ENCODE measurements around the gene KPRP.

KPRP gene

GRCh38 chr1:152741656-152742055 lies 16.2 kb upstream of the KPRP start:
- no peak for TF ChIP-seq CTCF (IDR thresholded peaks at IDR 0.05)
- Histone ChIP-seq H3K27ac (no peak overlapping the region), H3K4me3 (no peak overlapping the region)
- DNase-seq (ENCODE audit: low spot score), result no peak

DNA sequence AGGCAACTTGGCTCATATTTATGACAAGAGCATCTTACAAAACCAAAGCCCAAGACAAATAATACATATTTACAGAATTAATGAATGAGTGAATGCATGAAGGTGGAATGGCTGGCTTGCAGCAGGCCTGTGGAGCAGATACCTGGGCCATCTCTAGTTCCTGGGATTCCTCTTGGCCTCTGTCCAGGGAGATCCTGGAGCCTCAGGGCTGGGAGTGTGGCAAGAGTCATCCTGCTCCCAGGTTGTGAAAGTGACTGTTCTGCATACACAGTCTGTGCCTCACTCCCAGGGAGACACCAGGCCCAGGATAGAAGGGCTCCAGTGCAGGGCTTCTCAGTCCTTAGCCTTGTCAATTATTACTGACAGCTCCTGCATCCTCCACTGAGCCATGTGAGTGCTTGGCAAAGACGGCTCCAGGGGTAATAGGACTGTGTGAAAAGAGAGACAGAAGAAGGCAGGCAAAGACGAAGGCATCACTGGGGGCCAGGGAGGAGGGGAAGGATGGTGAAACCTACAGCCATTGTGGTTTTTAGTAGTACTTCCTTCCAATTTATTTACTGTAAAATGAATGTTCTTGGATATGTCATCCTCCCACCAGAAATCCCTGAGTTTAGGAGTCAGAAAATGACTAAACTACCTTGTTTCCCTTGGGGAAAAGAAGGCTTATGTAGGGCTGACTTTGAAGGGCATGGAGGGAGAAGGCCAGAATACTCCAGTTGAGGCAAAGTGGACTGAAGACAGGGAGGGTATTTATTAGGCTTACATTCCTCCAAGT lies 14.3 kb upstream of the KPRP start:
- DNase-seq (ENCODE audit: low spot score), result no peak
- Histone ChIP-seq H3K27ac (no peak overlapping the region), H3K4me3 (no peak overlapping the region)
- no peak for TF ChIP-seq CTCF (IDR thresholded peaks at IDR 0.05)

DNA sequence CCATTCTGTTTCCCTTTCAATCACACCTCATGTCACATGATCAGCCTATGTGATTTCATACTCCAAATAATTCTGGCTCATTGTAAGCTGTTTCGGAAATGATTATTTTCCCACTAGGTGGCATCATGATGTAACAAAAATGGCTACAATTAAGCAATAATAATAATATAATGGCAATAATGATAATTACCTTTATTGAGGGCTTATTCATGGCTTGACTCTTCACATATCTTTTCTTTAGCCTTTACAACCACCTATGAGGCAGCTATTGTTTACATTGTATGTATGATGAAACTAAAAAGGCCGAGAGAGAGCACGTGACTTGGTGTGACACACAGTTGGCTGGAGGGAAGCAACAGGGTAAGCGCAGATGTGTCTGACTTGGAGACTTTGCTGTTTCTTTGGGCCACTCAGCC lies 12.5 kb upstream of the KPRP start:
- H3K4me3 ChIP-seq, result no peak overlapping the region
- TF ChIP-seq CTCF (IDR thresholded peaks at IDR 0.05), result no peak
- no peak for DNase-seq (ENCODE audit: low spot score)
- no peak overlapping the region for H3K27ac ChIP-seq

DNA sequence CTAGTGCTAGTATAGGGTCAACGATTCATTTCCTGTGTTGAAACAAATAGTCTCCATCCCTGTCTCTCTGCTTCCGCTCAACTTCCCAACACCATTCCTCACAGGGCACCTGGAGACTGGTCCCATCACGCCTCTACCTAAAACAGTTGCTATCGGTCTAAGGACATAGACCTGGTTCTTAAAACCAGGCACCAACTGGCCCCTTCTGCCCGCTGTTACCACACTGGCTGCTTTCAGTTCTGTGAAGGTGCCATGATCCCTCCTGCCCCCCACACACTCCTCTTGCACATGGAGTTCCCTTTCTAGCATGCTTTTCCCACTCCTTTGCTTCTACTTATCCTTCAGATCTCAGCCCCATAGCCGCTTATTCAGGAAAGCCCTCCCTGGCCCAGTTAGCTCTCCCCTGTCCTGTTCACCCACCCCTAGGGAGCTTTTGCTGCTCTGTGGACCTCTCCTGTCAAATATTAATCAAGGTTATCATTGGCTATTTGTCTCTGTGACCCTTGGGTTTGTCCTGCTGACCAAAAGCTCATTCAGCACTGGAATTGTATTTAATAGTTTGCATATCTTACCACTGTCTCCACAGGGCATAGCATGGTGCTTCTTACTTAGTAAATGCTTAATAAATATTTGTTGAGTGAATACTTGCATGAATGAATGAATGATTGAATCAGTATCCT lies 11.9 kb upstream of the KPRP start:
- Histone ChIP-seq H3K4me3 (no peak overlapping the region), H3K27ac (no peak overlapping the region)
- DNase-seq (ENCODE audit: low spot score), result no peak
- no peak for TF ChIP-seq CTCF (IDR thresholded peaks at IDR 0.05)

DNA sequence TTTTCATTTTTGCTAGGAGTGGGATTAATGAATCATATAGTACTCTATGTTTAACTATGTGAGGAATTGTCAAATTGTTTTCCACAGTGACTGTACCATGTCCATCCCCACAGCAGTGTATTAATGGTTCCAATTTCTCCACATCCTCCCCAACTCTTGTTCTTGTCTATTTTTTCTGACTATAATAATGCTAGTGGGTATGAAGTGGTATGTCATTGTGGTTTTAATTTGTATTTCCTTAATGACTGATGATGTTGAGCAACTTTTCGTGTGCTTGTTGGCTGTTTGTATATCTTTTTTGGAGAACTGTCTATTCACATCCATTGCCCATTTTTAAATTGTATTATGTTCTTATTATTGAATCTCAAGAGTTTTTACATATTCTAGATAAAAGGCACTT lies 10.0 kb upstream of the KPRP start:
- no peak overlapping the region for H3K4me3 ChIP-seq
- DNase-seq (ENCODE audit: low spot score), result no peak
- H3K27ac ChIP-seq, result no peak overlapping the region
- TF ChIP-seq CTCF (IDR thresholded peaks at IDR 0.05), result no peak

DNA sequence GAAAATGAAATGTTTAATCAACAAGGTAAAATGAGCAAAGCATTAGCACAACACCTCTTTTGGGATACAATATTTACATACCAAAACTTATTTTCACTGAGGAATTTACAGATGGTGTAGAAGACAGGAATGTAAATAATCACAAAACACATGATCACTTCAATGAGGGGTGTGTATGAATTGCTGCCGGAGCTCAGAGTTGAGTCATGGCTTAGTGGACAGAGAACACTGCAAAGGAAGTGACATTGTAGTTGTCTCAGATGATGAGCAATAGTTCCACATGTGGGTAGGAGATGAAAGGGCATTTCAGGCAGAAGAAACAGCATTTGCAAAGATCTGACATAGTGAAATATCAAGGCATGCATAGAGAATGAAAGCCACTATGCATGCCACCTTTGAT lies 5.6 kb upstream of the KPRP start:
- no peak for TF ChIP-seq CTCF (IDR thresholded peaks at IDR 0.05)
- no peak overlapping the region for H3K27ac ChIP-seq
- H3K4me3 ChIP-seq, result no peak overlapping the region
- DNase-seq (ENCODE audit: low spot score), result no peak

- H3K27ac ChIP-seq, result no peak overlapping the region
- no peak for DNase-seq (ENCODE audit: low spot score)
- no peak for TF ChIP-seq CTCF (IDR thresholded peaks at IDR 0.05)
- no peak overlapping the region for H3K4me3 ChIP-seq
These were observed 4.2 kb upstream of the KPRP start for GRCh38 chr1:152753586-152753985.

All from coronary artery (tissue), 2 donors.